Duodenal mucosa (tissue), 2 donors: ENCODE measurements around the gene HRC.

Experiments
- H3K27ac ChIP-seq: one replicate; pipeline ENCODE4 v1.7.0; 2013; ENCODE audit warnings: low read depth, low read length
- H3K27me3 ChIP-seq, 2 donors: one replicate each; pipeline ENCODE4 v1.7.0; 2013; ENCODE audit warnings: low read length in 2 of 2, control low read depth in 1 of 2; ENCODE audit not compliant: insufficient read depth in 2 of 2, control insufficient read depth in 1 of 2
- H3K36me3 ChIP-seq, 2 donors: one replicate each; pipeline ENCODE4 v1.7.0; 2013; ENCODE audit warnings: low read length in 2 of 2, control low read depth in 1 of 2; ENCODE audit not compliant: insufficient read depth in 2 of 2, control insufficient read depth in 1 of 2
- H3K4me1 ChIP-seq, 2 donors: one replicate each; pipeline ENCODE4 v1.7.0; 2013; ENCODE audit warnings: low read length in 2 of 2, control low read depth in 1 of 2; ENCODE audit not compliant: insufficient read depth in 2 of 2, control insufficient read depth in 1 of 2
- H3K4me3 ChIP-seq, 2 donors: one replicate each; pipeline ENCODE4 v1.7.0; 2013; ENCODE audit warnings: low read length in 2 of 2, low read depth in 1 of 2
- H3K9ac ChIP-seq, 2 donors: one replicate each; pipeline ENCODE4 v1.7.0; 2013; ENCODE audit warnings: low read length in 2 of 2, low read depth in 1 of 2
- H3K9me3 ChIP-seq, 2 donors: one replicate each; pipeline ENCODE4 v1.7.0; 2013; ENCODE audit warnings: low read length in 2 of 2, control low read depth in 1 of 2; ENCODE audit not compliant: control insufficient read depth in 1 of 2

Gene HRC

GRCh38 chr19:49160450-49161189 is 5.4 kb upstream of the HRC start:
- H3K9ac ChIP-seq, result no peak overlapping the region

DNA sequence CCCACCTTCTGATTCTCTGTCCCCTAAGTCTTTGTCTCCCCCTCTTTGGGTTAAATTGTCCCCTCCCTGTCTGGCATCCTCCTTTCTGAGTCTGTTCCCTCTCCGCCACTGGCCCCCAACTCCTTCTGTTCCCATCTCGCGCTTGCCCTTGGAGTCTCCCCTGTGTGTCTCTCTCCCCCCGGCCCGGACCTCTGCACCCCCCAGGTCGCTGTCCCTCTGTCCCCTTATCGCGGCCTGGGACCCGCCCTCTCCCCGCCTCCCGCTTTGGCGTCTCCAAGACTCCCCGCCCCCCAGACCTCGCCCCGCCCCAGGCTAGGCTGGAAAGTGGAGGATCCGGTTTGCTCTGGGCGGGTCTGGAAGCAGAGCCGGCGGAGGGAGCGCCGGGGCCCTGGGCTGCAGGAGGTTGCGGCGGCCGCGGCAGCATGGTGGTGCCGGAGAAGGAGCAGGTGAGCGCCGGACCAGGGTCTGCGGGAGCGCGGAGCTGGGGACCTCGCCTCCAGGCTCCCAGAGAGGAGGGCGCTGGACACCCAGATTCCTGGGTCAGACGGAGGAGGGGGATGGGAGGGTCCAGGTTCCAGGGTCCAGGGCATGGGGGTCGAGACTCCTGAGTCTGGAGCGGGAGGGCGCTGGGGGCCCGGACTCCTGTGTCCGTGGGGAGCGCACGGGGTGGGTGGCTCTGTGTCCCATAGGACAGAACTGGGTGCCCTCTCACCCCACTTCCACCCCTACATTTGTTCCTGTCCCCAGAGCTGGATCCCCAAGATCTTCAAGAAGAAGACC is 2.4 kb upstream of the HRC start, which contains the start of gene TRPM4:
Gene TRPM4, plus strand, starts transcription at position 348 of the 780 bp plus-strand sequence. Its CDS starts 75 bp downstream, at position 423.
- H3K27ac ChIP-seq, result peak within 1 kb of the TSS; percentile 93
- peak within 1 kb of the TSS; percentile 73 to 79 for H3K4me3 ChIP-seq
- no peaks in the 10 kb centered on the region for H3K36me3 ChIP-seq
- H3K9me3 ChIP-seq, result no peaks in the 10 kb centered on the region
- no peaks in the 10 kb centered on the region for H3K27me3 ChIP-seq
- peaks cover 17 to 28% of the 10 kb centered on the region in 2 donors for H3K4me1 ChIP-seq
- peak within 1 kb of the TSS; percentile 77 to 86 for H3K9ac ChIP-seq

More at GRCh38 chr19:49160450-49161189, 5.4 kb upstream of the HRC start:
- no peaks in the 10 kb centered on the region for H3K36me3 ChIP-seq
- H3K4me3 ChIP-seq, result peak overlapping the region; percentile 28 to 40
- H3K27ac ChIP-seq, result no peak overlapping the region
- H3K27me3 ChIP-seq, result no peaks in the 10 kb centered on the region
- peaks cover 26 to 31% of the 10 kb centered on the region in 2 donors for H3K4me1 ChIP-seq
- H3K9me3 ChIP-seq, result no peaks in the 10 kb centered on the region

DNA sequence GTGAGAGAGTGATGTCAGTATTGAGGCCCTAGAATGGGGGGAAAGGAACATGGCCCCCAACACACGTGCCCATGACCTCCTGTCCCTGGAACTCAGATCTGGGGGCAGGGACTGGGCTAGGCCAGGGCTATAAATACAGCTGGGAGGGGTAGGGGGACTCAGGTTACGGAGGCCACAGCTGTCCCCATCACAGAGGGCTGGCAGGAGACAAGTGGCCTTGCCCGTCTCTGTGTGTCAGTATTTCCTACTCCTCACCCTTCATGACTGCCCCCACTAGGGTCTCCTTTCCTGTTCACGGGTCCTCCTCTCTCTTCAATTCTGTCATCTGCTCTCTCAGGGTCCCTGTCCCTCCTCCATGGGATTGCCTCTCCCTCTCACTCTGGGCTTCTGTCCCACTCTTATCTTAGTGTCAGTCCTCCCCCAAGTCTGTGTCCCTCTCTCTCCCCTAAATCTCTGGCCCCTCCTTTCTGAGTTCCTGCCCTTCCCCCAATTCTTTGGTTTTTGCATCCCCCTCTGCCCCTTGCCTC is 687 bp upstream of the HRC start:
- Histone ChIP-seq H3K27me3 (no peaks in the 10 kb centered on the region), H3K4me3 (no peak overlapping the region), H3K36me3 (no peaks in the 10 kb centered on the region), H3K27ac (no peak overlapping the region), H3K9ac (no peak overlapping the region), H3K9me3 (no peaks in the 10 kb centered on the region), H3K4me1 (peaks cover 22 to 31% of the 10 kb centered on the region in 2 donors)

GRCh38 chr19:49154279-49154678 is 917 bp downstream of the HRC start:
- H3K27ac ChIP-seq, result no peak overlapping the region
- H3K27me3 ChIP-seq, result no peaks in the 10 kb centered on the region
- H3K9me3 ChIP-seq, result no peaks in the 10 kb centered on the region
- H3K9ac ChIP-seq, result no peak overlapping the region
- peaks cover 18 to 27% of the 10 kb centered on the region in 2 donors for H3K4me1 ChIP-seq
- H3K36me3 ChIP-seq, result no peaks in the 10 kb centered on the region
- H3K4me3 ChIP-seq, result no peak overlapping the region

GRCh38 chr19:49153167-49153809 is 1.9 kb downstream of the HRC start:
- Histone ChIP-seq H3K27me3 (peaks cover 0 to 2% of the 10 kb centered on the region in 2 donors), H3K9ac (no peak overlapping the region), H3K27ac (no peak overlapping the region)

GRCh38 chr19:49152119-49152550 is 3.1 kb downstream of the HRC start:
- peaks cover 0 to 5% of the 10 kb centered on the region in 2 donors for H3K27me3 ChIP-seq
- H3K4me1 ChIP-seq, result peaks cover 32 to 33% of the 10 kb centered on the region in 2 donors
- H3K9me3 ChIP-seq, result no peaks in the 10 kb centered on the region
- H3K4me3 ChIP-seq, result no peak overlapping the region
- no peak overlapping the region for H3K27ac ChIP-seq
- no peaks in the 10 kb centered on the region for H3K36me3 ChIP-seq
- H3K9ac ChIP-seq, result no peak overlapping the region

More at GRCh38 chr19:49153167-49153809, 1.9 kb downstream of the HRC start:
- Histone ChIP-seq H3K9me3 (no peaks in the 10 kb centered on the region), H3K4me3 (no peak overlapping the region), H3K4me1 (peaks cover 26 to 31% of the 10 kb centered on the region in 2 donors), H3K36me3 (no peaks in the 10 kb centered on the region)

DNA sequence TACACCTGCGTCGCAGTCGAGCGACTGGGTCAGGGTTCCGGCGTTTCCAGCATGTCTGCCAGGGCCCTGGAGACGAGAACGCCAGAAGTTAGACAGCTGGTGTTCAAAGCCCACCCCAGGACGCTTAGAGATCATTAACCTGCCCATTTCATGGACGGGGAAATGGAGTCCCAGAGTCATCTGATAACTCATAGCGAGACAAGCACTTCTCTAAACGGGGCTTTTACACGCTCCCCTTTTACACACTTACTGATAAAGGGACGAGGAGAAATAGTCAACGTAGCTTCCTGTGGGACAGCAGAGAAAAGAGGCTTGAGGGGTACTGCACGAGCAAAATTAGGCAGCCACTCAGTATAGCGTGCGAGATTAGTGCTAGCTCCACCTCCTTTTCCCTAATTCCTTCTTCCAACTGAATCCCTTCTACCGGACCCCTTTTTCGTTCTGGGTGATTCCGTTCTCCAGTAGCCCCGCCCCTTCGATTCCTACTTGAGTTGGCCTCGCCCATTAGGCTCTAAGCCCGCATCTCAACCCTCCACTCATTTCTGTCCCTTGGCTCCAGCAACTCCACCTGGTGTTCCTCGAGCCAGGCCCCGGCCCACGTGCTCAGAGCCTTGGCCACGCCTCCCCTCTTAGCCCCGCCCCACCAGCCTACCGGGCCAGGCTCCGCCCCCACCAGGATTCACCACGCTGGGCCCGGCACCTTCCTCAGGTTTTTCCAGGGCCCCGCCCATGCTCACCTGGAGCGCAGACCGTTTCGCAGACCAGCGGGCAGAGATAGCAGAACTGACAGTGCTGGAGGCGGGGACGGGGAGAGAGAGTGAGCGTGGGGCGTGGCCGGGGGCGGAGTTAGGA is 3.7 kb downstream of the HRC start:
- H3K4me1 ChIP-seq, result peaks cover 32% of the 10 kb centered on the region in 2 donors
- H3K9ac ChIP-seq, result peak overlapping the region; percentile 54 to 99
- peaks cover 0 to 5% of the 10 kb centered on the region in 2 donors for H3K27me3 ChIP-seq
- no peaks in the 10 kb centered on the region for H3K36me3 ChIP-seq
- peak overlapping the region; percentile 97 for H3K27ac ChIP-seq
- peak overlapping the region; percentile 88 to 97 for H3K4me3 ChIP-seq
- H3K9me3 ChIP-seq, result no peaks in the 10 kb centered on the region

DNA sequence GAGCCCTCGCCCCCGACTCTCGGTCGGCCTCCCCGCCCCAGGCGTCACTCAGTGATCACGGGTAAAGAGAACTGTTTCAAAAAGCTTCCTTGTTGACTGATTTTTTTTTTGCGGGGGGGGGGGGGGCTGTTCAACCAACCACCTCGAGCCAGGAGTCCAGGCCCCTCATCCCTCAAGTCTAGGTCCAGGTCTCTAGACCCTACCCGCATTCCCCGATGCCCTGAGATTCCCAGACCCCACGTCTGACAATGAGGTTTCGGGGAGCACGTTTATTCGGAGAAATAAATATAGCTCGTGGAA is 4.3 kb downstream of the HRC start:
- Histone ChIP-seq H3K4me3 (peak overlapping the region; percentile 88 to 97), H3K4me1 (peaks cover 37% of the 10 kb centered on the region in 2 donors), H3K27ac (peak overlapping the region; percentile 97), H3K27me3 (peaks cover 0 to 5% of the 10 kb centered on the region in 2 donors), H3K9me3 (no peaks in the 10 kb centered on the region), H3K36me3 (no peaks in the 10 kb centered on the region), H3K9ac (peak overlapping the region; percentile 98 to 99)
